ENCODE data around the gene GTF2H2C. TPM values are rescaled to one million over a fixed set of nuclear protein-coding genes. Genes with fewer than 3 reads are reported as not detected.
"Not testable (repeated sequence)": the region's sequence is repeated elsewhere in the genome, so short reads cannot be mapped to it uniquely, and the experiment has no call there.

Gene GTF2H2C
- total and polyA plus RNA-seq, 5 donors: 12.3 to 19.8 (median 15.9) TPM

DNA sequence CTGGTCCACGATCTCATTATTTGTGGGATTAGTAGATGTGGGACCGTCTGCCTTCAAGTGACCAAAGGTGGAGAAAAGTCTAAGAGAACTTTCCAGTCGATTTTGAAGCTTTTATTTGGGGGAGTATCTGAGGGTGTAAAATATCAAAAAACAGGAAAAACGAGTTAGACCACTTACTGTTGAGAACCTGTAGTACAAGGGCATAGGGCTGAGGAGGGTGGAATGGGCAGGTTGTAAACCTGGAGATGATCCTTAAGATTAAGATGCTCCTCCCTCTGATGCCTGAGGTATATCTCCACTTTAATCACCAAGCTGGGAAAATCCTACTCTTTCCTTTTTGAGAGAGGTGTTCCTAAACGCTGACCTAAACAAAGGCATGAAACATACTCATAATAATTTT, 32.0 kb upstream of the GTF2H2C start:
- intact Hi-C loops (cut with DNase I): no loop called here
- 72% methylated on average over 5 of the region's 5 CpGs for WGBS
- Histone ChIP-seq H3K4me1 (ENCODE audit: control insufficient read depth, insufficient read depth, low read length) (no peaks in the 10 kb centered on the region), H3K27me3 (ENCODE audit: control insufficient read depth, insufficient read depth) (no peaks in the 10 kb centered on the region), H3K27ac (ENCODE audit: low read length) (no peak overlapping the region), H3K4me3 (ENCODE audit: low read length) (no peak overlapping the region), H3K9me3 (ENCODE audit: control insufficient read depth, low read length) (no peaks in the 10 kb centered on the region)
- no peak for DNase-seq
- ATAC-seq: no peak

DNA sequence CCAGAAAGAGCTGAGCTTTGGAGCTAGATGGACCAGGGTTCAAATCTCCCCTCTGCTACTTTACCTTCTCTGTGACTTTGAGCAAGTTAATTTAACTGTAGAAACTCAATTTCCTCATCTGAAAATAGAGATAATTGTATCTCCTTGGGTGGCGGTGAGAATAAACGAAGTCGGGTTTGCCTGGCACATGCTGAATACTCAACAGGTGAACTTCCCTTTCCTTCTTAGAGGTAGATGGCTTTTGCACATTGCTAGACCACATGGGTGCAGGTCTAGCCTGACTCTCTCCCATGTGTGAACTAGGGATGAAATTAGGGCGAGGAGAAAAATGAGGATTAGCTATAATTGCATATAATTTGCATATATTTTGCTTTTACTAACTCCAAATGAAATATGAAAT, 31.4 kb upstream of the GTF2H2C start:
- ATAC-seq (no peak), DNase-seq (no peak)
- H3K4me1 ChIP-seq (ENCODE audit: control insufficient read depth, insufficient read depth, low read length): no peaks in the 10 kb centered on the region
- H3K27ac ChIP-seq (ENCODE audit: low read length): no peak overlapping the region
- 87% methylated on average over 4 of the region's 4 CpGs for WGBS
- intact Hi-C loops (cut with DNase I): no loop called here
- no peak overlapping the region for H3K4me3 ChIP-seq (ENCODE audit: low read length)
- H3K27me3 ChIP-seq (ENCODE audit: control insufficient read depth, insufficient read depth): no peaks in the 10 kb centered on the region
- H3K9me3 ChIP-seq (ENCODE audit: control insufficient read depth, low read length): no peaks in the 10 kb centered on the region

DNA sequence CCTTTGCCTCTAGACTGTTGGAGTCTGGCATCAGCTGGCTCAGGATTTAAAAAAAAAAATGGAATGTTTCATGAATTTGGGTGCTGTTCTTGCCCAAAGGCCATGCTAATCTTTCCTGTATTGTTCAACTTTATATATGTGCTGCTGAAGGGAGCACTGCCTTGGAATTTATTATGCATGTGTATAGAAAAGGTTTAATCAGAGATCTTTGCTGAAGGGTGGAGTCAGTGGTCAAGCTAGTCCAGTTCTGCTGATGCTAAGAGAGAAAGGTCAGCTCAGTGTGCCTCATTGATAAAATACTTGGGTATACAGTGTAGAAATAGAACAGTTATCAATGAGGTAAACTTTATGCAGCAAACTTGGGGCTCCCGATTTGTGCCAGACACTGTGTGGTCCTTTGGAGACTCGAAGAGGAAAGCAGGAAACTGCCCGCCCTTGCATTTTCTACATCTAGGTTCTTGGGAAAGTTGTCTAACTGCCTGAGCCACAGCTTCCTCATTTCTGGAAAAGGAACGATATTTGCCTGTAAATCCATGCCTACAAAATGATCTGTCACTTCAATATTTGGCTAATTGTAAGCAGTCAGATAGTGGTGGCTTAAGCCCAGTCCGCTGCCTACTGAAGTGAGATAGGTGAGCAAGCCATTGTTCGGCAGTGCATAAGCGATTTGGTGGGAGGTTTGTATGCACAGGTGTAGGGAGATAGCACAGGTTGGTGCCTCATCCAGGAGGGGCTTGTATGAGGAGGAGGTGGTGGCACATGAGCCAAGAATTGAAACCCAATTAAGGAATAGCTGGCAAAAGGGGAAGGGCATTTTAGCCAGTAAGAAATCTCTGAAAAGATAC, 29.2 kb upstream of the GTF2H2C start:
- intact Hi-C loops (cut with DNase I): no loop called here
- WGBS: 66% methylated on average over 7 of the region's 7 CpGs
- Histone ChIP-seq H3K27me3 (ENCODE audit: control insufficient read depth, insufficient read depth) (no peaks in the 10 kb centered on the region), H3K9me3 (ENCODE audit: control insufficient read depth, low read length) (no peaks in the 10 kb centered on the region), H3K27ac (ENCODE audit: low read length) (no peak overlapping the region), H3K4me1 (ENCODE audit: control insufficient read depth, insufficient read depth, low read length) (no peaks in the 10 kb centered on the region), H3K4me3 (ENCODE audit: low read length) (no peak overlapping the region)
- DNase-seq (no peak), ATAC-seq (no peak)

DNA sequence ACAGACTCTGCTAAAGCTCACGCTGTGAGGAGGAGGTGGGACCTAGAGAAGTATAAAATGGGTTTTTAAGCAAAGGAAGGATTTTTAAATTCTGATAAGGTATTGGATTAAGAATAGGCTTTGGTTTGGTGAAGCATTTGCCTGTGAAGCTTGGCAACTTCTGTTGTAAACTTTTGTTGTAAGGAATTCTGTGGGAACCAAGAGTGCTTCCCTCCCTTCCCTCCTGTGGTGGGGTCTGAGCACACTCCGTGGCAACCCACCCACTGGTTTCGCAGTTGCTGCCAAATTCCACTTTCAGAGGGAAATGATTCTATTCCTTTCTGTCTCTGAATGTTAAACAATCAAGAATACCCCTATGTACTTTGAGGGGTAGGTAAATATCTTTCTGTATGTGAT, 28.6 kb upstream of the GTF2H2C start:
- Histone ChIP-seq H3K9me3 (ENCODE audit: control insufficient read depth, low read length) (no peaks in the 10 kb centered on the region), H3K27ac (ENCODE audit: low read length) (no peak overlapping the region), H3K4me3 (ENCODE audit: low read length) (no peak overlapping the region), H3K4me1 (ENCODE audit: control insufficient read depth, insufficient read depth, low read length) (no peaks in the 10 kb centered on the region), H3K27me3 (ENCODE audit: control insufficient read depth, insufficient read depth) (no peaks in the 10 kb centered on the region)
- DNase-seq (no peak), ATAC-seq (no peak)
- WGBS: 38% methylated on average over 3 of the region's 3 CpGs
- intact Hi-C loops (cut with DNase I): no loop called here

DNA sequence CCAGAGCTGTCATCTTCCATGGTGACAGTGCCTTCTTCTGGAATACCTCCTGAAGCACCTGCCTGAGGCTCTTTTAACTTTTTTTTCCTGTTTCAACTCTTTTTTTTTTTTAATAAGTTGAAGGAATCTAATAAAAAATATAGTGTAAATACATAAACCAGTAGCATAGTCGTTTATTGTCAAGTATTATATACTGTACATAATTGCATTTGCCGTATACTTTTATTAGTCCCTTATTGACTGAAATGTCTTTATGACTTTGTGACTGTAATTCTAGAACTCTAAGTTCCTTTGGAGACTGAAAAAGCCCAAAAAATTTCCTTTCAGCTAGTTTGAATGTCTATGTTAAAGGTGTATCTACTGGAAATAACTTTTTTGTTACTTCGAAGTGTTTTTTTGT, 22.1 kb upstream of the GTF2H2C start:
- H3K27me3 ChIP-seq (ENCODE audit: control insufficient read depth, insufficient read depth); H3K27ac ChIP-seq (ENCODE audit: low read length); ATAC-seq; DNase-seq; H3K4me1 ChIP-seq (ENCODE audit: control insufficient read depth, insufficient read depth, low read length); H3K9me3 ChIP-seq (ENCODE audit: control insufficient read depth, low read length); intact Hi-C loops (cut with DNase I); H3K4me3 ChIP-seq (ENCODE audit: low read length): not testable (repeated sequence)
- 89% methylated on average over 3 of the region's 3 CpGs for WGBS

DNA sequence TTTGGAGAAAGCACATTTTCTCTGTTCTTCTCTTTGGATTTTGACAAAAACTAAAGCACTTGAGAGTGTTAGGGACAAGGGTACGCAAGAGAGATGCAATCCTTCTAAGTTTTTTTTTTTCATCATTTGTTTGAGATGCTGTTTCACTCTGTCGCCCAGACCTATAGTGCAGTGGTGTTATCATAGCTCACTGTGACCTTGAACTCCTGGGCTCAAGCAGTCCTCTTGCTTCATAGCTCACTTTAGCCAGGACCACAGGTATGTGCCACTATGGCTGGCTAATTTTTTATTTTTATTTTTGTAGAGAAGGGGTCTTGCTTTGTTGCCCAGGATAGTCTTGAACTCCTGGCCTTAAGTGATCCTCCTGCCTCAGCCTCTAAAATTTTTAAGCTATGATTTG, 21.3 kb upstream of the GTF2H2C start:
- H3K27ac ChIP-seq (ENCODE audit: low read length); H3K9me3 ChIP-seq (ENCODE audit: control insufficient read depth, low read length); DNase-seq; H3K4me1 ChIP-seq (ENCODE audit: control insufficient read depth, insufficient read depth, low read length); H3K4me3 ChIP-seq (ENCODE audit: low read length); intact Hi-C loops (cut with DNase I); ATAC-seq; H3K27me3 ChIP-seq (ENCODE audit: control insufficient read depth, insufficient read depth): not testable (repeated sequence)
- WGBS: 100% methylated on average over 1 of the region's 2 CpGs

DNA sequence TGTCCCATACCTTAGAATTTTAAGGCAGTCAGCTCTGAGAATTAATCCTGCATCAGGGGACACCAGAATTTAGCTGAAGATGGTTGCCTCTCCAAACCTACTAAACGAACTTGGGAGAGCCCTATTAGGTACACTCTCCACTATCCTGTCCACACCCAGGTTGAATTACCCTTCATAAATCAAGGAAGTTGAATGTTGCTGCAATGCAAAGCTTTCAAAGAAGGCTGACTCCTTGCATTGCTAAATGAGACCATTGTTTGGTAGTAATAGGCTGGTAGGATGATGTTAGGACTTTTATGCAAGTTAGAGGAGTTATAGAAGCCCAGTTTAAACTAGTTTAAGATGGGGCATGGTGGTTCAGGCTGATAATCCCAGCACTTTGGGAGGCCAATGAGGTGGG, 18.6 kb upstream of the GTF2H2C start:
- intact Hi-C loops (cut with DNase I); H3K27ac ChIP-seq (ENCODE audit: low read length); H3K9me3 ChIP-seq (ENCODE audit: control insufficient read depth, low read length); H3K27me3 ChIP-seq (ENCODE audit: control insufficient read depth, insufficient read depth); H3K4me1 ChIP-seq (ENCODE audit: control insufficient read depth, insufficient read depth, low read length); ATAC-seq; DNase-seq; H3K4me3 ChIP-seq (ENCODE audit: low read length): not testable (repeated sequence)
- no CpG with 5 or more reads among the region's 1 CpG for WGBS

DNA sequence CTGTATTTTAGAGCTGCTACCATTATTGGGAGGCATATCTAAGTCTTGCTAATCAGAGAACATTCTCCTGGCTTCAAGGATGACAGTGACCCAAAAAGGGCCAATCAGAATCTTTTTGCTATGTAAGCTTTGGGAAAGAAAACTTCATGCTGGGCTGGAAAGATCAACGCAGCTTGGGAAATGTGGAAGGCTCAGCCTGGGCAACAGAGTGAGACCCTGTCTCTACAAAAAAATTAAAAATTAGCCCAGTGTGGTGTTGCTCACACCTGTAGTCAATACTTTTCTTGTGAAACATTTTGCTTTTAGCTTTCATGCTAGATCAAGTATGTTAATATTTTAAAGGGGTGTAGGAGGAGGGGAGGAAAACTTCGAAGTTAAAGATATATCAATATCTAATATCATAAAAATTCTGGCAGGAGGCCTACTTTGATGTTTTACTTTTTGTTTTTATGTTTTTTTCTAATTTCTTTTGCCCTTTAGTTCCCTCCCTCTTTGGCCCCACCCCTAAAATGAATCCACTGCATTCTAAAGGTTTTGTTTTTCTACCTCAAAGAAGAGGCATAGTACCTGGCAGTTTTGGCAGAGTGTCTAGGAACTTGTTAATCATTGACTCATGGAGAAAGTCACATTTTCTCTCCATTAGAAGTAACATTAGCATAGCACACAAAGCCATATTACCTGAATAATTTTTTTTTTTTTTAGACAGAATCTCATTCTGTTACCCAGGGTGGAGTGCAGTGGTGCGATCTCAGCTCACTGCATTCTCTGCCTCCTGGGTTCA, 17.0 kb upstream of the GTF2H2C start:
- DNase-seq; H3K4me3 ChIP-seq (ENCODE audit: low read length); intact Hi-C loops (cut with DNase I); H3K27ac ChIP-seq (ENCODE audit: low read length); H3K4me1 ChIP-seq (ENCODE audit: control insufficient read depth, insufficient read depth, low read length); H3K27me3 ChIP-seq (ENCODE audit: control insufficient read depth, insufficient read depth); ATAC-seq; H3K9me3 ChIP-seq (ENCODE audit: control insufficient read depth, low read length): not testable (repeated sequence)
- no CpG with 5 or more reads among the region's 3 CpGs for WGBS

DNA sequence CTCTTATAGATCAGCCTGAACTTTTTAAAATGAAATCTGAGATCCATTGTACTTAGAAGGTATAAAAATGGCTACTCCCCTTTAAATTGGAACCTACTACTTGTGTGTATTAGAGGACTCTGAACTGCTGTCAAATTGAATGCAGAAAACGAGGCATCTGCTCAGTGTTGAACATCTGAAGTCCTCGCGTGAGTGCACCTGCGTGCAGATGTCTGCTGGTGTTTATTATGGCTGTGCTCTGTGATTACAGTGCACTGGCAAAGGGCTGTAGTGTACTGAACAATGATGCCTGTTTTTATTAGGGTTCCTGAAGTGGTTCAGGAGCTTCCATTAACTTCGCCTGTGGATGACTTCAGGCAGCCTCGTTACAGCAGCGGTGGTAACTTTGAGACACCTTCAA, 15.4 kb upstream of the GTF2H2C start:
- H3K9me3 ChIP-seq (ENCODE audit: control insufficient read depth, low read length); H3K4me1 ChIP-seq (ENCODE audit: control insufficient read depth, insufficient read depth, low read length); intact Hi-C loops (cut with DNase I); DNase-seq; ATAC-seq; H3K27ac ChIP-seq (ENCODE audit: low read length); H3K4me3 ChIP-seq (ENCODE audit: low read length); H3K27me3 ChIP-seq (ENCODE audit: control insufficient read depth, insufficient read depth): not testable (repeated sequence)
- no CpG with 5 or more reads among the region's 7 CpGs for WGBS

DNA sequence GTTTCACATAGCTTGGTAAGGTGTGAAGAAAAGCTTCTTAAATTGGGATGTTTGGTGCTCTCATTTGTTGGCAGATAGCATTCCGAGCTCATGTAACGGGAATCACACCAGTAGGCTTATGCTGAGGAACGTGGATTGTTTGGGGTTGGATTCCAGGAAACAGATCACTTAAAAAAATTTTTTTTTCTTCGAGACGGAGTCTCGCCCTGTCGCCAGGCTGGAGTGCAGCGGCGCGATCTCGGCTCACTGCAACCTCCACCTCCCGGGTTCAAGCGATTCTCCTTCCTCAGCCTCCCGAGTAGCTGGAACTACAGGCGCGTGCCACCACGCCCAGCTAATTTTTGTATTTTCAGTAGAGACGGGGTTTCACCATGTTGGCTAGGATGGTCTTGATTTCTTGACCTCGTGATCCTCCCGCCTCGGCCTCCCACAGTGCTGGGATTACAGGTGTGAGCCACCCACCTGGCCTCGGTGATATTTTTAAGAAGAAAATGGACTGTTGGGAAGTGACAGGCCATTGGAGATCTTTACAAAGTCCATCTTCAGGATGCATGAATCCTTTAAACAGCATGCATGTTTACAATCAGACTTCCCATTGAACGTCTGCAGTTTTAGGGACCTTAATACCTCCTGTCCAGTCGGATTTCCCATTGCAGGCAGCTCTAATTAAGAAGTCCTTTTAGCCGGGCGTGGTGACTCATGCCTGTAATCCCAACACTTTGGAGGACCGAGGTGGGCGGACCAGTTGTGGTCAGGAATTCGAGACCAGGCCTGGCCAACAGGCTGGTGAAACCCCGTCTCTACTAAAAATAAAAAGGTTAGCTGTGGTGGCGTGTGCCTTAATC, 818 bp downstream of the GTF2H2C start:
- intact Hi-C loops (cut with DNase I); H3K4me3 ChIP-seq (ENCODE audit: low read length); H3K9me3 ChIP-seq (ENCODE audit: control insufficient read depth, low read length); H3K4me1 ChIP-seq (ENCODE audit: control insufficient read depth, insufficient read depth, low read length); H3K27ac ChIP-seq (ENCODE audit: low read length); H3K27me3 ChIP-seq (ENCODE audit: control insufficient read depth, insufficient read depth): not testable (repeated sequence)
- 52% methylated on average over 26 of the region's 31 CpGs for WGBS
- peak in 1 of 2 donors; percentile 7 for ATAC-seq
- DNase-seq: peak in 1 of 3 donors; percentile 28

DNA sequence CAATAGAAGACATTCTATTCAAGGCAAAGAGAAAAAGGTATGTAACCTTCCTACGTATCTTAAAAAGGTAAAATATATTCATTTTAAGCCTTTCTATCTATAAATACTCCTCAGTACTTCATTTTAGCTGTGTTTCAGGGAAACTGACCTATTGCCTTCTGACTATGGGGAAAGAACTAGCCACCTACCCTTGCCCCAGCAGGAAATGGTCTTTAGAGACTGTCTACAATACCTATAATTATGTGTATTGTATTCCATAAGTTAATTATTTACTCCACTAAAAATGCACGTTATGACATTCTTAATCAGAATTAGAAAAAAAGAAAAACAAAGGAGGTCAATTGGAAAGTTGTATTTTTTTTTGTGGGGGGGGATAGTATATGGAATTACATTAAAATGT, 6.2 kb downstream of the GTF2H2C start:
- ATAC-seq; H3K4me1 ChIP-seq (ENCODE audit: control insufficient read depth, insufficient read depth, low read length); intact Hi-C loops (cut with DNase I); H3K27me3 ChIP-seq (ENCODE audit: control insufficient read depth, insufficient read depth); H3K9me3 ChIP-seq (ENCODE audit: control insufficient read depth, low read length); H3K27ac ChIP-seq (ENCODE audit: low read length); H3K4me3 ChIP-seq (ENCODE audit: low read length); DNase-seq: not testable (repeated sequence)
- WGBS: 93% methylated on average over 2 of the region's 2 CpGs
